ENCODE measurements around the gene BCL7A.

The BCL7A gene

DNA sequence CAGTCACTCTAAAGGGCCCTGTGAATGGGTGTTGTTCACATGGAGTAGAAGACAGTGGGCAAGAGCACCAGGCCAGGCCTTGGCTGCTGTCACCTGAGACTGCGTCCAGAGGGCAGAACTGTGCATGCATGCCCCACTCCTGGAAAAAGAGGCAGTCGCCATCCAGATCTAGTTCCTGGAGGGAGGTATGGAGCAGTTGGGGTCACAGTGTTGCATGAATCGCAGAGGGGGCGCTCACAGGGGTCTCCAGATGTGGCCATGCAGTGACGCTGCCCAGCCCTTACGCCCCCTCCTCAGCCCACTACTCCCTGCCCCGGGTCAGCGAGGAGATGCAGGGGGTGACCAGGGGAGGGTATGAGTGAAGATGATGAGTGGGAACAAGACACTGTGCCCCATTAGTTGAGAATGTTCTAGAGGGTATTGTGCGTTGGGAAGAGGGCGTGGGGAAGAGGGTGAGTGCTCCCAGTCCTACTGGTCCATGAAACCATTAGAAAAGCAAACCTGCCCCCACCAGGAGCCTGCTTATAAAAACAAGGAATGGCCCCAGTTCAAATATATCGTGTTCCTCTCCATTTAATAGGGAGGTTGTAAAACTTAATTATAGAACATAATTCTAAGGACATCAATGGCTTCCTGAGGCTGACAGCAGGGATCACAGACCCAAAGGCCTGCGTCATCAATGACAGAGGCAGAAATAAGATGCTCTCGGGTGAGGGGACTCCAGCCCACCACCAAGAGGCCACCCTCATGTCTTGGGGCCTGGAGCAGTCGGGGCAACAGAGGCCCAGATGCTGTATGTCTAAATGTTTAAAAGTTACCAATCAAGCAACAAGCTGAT, 32.2 kb upstream of the BCL7A start:
- Histone ChIP-seq H3K4me1 (ENCODE audit: insufficient read depth, low read length) (no peaks in the 10 kb centered on the region), H3K4me3 (ENCODE audit: low read length) (no peak overlapping the region), H2AFZ (ENCODE audit: low read depth, low read length) (no peak overlapping the region), H3K36me3 (ENCODE audit: insufficient read depth, low read length) (no peaks in the 10 kb centered on the region), H3K9me3 (ENCODE audit: low read length) (no peaks in the 10 kb centered on the region), H3K27me3 (ENCODE audit: insufficient read depth, low read length) (no peaks in the 10 kb centered on the region)

DNA sequence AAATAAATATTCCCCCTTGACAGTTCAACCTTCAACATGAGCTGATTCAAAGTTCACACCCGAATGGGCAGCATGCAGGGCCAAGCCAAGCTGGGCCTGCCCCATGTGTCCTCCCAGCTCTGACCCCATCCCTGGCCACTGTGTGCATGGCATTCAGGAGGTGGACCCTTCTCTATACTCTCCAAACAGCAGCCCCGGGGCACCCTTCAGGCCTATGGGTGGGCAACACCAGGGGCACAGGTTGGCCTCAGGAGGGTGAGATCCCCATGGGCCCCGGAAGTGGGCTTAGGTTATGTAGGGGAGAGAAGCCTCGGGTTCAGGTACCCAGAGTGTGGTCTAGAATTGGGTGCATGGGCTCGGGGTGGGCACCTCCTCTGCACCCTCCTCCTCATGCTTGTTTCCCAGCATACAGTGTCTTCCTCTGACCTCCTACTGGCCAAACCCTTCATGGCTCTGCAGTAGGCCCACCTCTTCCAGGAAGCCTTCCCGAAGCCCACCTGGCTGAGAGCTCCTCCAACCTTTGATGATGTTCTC, 31.5 kb upstream of the BCL7A start:
- Histone ChIP-seq H3K4me3 (ENCODE audit: low read length) (no peak overlapping the region), H3K27me3 (ENCODE audit: insufficient read depth, low read length) (no peaks in the 10 kb centered on the region), H3K9me3 (ENCODE audit: low read length) (no peaks in the 10 kb centered on the region), H3K4me1 (ENCODE audit: insufficient read depth, low read length) (no peaks in the 10 kb centered on the region), H2AFZ (ENCODE audit: low read depth, low read length) (no peak overlapping the region), H3K36me3 (ENCODE audit: insufficient read depth, low read length) (no peaks in the 10 kb centered on the region)

DNA sequence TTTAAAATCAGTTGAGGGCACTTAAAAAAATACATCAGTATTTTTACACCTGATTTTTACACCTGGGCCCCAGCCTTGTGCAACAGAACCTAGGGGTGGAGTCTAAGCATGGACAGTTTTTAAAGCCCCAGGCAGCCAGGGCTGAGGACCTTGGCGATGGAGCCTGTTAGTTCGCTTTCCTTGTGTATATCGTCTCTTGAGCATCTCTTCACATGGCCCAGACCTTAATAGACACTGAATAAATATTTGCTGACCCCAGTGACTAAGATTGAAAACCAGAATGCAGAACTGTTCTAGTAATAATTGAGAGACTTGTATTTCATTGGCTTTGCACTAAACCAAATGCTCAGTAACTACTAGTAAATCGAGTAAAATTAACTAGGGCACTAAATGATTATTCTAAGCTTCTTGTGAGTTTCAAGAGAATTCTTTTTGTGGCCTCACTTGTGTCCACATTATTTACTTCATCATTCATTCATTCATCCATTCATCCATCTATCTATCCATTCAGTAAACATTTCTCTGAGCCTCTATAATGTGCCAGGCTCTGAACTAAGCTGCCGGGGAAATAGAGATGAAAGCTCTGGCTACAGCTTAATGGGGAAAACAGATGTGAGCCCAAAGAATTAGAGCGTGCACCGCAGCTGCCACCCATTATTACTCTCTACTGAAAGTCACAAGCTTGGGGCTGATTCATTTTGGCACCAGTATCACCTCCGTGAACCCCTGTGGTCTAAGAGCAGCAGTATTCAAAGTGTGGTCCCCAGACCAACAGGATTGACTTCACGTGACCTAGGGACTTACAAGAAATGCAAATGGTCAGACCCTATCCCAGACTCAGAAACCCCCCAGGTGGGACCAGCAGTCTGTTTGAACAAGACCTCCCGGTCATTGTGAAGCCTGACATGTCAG, 30.7 kb upstream of the BCL7A start:
- Histone ChIP-seq H2AFZ (ENCODE audit: low read depth, low read length) (no peak overlapping the region), H3K4me1 (ENCODE audit: insufficient read depth, low read length) (no peaks in the 10 kb centered on the region), H3K27me3 (ENCODE audit: insufficient read depth, low read length) (no peaks in the 10 kb centered on the region), H3K36me3 (ENCODE audit: insufficient read depth, low read length) (no peaks in the 10 kb centered on the region), H3K4me3 (ENCODE audit: low read length) (no peak overlapping the region), H3K9me3 (ENCODE audit: low read length) (no peaks in the 10 kb centered on the region)

DNA sequence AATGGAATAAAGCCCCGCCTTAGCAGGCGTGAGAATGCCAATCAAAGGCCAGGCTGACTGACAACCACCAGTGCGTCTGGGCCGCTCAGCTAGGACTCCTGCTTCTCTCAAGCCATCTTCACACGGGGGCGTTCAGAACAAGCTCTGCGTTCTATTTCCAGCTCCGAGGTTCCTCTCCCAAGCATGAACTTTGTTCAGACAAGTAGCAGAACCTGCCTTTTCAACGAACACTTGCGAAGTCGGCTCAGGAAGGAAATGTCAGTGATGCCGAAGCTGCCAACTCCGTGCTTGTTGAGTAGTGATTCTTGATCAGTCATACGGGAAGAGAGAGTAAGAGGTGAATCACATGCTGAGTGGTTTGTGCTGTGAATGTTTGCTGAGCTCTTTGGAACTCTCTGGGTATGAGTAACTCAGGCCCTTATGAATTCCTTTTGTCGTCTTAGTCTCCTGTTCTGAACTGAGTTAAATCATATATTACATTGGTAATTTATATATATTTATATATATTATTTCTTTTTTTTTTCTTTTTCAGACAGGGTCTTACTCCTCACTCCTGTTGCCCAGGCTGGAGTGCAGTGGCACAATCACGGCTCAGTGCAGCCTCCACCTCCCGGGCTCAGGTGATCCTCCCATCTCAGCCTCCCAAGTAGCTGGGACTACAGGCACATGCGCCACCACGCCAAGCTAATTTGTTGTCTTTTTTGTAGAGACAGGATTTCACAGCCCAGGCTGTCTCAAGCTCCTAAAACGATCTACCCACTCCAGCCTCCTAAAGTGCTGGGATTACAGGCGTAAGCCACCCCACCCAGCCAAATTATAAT, 29.4 kb upstream of the BCL7A start:
- no peak overlapping the region for H3K4me3 ChIP-seq (ENCODE audit: low read length)
- H3K36me3 ChIP-seq (ENCODE audit: insufficient read depth, low read length): no peaks in the 10 kb centered on the region
- H3K9me3 ChIP-seq (ENCODE audit: low read length): no peaks in the 10 kb centered on the region
- H3K27me3 ChIP-seq (ENCODE audit: insufficient read depth, low read length): no peaks in the 10 kb centered on the region
- peaks cover 4% of the 10 kb centered on the region for H3K4me1 ChIP-seq (ENCODE audit: insufficient read depth, low read length)
- no peak overlapping the region for H2AFZ ChIP-seq (ENCODE audit: low read depth, low read length)

DNA sequence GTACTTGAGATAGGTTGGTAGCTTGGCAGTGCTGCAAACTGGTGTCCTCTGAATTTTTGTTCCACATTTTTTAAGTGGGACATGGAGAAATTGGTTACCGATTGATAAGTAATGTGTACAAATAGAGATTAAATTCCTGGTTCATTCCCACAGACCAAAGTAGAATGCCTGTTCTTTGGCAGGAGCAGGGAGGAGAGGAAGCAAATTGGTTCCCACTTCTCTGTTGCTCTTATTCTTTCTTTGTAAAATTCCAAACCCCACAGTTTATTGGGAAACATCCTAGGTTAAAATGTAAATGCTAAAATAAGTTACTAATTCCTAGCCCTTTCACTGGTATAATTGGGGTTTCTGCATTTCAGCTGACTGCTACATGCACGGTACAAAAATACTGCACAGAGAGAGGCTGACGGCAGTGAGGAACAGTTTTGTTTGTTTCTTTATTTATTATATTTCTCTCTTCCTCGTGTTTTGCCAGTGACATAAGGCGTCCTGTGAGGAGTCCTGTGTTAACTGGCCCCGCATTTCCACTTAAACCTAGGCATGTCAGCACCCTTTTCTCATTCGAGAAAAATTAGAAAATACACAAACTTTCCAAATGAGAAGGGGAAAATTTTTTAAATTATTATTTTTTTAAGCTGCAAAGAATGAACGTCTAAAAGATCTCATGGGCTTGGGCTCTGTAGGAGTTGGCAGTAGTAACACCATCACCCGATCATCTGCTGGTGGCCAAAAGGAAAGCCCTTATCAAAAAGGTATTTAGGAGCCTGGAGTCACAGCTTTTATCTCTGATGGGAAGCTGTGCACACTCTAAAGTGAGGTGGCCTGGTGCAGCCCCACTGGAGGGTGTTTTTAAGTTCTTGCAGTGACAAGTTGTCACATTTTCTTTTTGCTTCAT, 25.4 kb upstream of the BCL7A start:
- H3K9me3 ChIP-seq (ENCODE audit: low read length): no peaks in the 10 kb centered on the region
- no peaks in the 10 kb centered on the region for H3K36me3 ChIP-seq (ENCODE audit: insufficient read depth, low read length)
- no peak overlapping the region for H3K4me3 ChIP-seq (ENCODE audit: low read length)
- H2AFZ ChIP-seq (ENCODE audit: low read depth, low read length): no peak overlapping the region
- H3K27me3 ChIP-seq (ENCODE audit: insufficient read depth, low read length): no peaks in the 10 kb centered on the region
- peaks cover 5% of the 10 kb centered on the region for H3K4me1 ChIP-seq (ENCODE audit: insufficient read depth, low read length)

DNA sequence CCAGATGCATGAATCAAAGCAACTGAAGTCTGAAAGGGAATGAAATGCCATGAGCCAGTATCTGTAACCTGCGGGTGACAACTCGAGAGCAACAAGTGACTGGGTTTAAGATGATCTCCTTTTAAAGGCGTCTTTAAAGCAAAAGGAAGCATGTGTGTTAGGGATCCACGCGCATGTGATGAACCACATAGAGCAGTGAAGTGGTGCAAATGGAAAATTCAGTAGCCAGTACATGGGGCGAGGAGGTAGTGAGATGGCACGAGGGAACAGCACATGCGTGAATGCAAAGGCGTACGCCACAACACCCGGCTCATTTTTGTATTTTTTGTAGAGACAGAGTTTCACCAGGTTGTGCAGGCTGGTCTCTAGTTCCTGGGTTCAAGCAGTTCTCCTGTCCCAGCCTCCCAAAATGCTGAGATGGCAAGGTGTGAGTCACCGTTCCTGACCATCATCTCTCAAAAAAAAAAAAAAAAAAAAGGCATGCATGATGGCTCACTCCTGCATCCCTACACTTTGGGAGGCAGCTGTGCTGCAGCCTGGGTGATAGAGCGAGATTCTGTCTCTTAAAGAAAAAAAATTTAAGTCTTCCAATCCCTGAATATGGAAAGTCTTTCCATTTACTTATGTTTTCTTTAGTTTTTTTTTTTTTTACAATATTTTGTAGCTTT, 24.6 kb upstream of the BCL7A start:
- H3K4me3 ChIP-seq (ENCODE audit: low read length): no peak overlapping the region
- no peaks in the 10 kb centered on the region for H3K36me3 ChIP-seq (ENCODE audit: insufficient read depth, low read length)
- H3K27me3 ChIP-seq (ENCODE audit: insufficient read depth, low read length): no peaks in the 10 kb centered on the region

DNA sequence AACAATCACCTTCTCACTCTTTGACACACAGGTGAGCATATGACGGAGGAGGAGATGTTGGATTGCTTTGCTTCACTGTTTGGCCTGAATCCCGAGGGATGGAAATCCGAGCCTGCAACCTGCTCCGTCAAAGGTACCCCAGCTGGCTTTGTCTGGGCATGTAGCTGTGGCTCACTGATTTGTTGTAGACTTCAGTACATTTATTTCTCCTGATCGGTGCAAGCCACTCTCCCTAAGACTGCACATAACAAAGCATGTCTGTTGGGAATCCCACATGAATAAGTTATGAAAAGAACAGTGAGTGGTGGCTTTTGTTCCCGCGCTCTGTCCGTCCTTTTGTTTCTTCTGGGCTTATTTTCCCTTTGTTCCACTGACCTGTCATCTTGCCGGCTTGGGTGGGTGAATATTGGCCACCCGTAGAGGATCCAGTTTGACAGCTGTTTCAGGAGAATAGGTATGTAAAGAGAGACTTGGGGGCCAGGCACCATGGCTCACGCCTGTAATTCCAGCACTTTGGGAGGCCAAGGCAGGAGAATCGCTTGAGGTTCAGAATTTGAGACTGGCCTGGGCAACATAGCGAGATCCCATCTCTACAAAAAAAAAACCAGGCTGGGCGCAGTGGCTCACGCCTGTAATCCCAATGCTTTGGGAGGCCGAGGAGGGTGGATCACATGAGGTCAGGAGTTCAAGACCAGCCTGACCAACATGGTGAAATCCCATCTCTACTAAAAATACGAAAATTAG, 20.0 kb upstream of the BCL7A start:
- no peaks in the 10 kb centered on the region for H3K9me3 ChIP-seq (ENCODE audit: low read length)
- no peak overlapping the region for H2AFZ ChIP-seq (ENCODE audit: low read depth, low read length)
- H3K36me3 ChIP-seq (ENCODE audit: insufficient read depth, low read length): no peaks in the 10 kb centered on the region
- H3K27me3 ChIP-seq (ENCODE audit: insufficient read depth, low read length): no peaks in the 10 kb centered on the region
- H3K4me3 ChIP-seq (ENCODE audit: low read length): no peak overlapping the region
- H3K4me1 ChIP-seq (ENCODE audit: insufficient read depth, low read length): peaks cover 9% of the 10 kb centered on the region

More for the DNA sequence above, 24.6 kb upstream of the BCL7A start:
- peaks cover 10% of the 10 kb centered on the region for H3K4me1 ChIP-seq (ENCODE audit: insufficient read depth, low read length)
- no peak overlapping the region for H2AFZ ChIP-seq (ENCODE audit: low read depth, low read length)
- no peaks in the 10 kb centered on the region for H3K9me3 ChIP-seq (ENCODE audit: low read length)

DNA sequence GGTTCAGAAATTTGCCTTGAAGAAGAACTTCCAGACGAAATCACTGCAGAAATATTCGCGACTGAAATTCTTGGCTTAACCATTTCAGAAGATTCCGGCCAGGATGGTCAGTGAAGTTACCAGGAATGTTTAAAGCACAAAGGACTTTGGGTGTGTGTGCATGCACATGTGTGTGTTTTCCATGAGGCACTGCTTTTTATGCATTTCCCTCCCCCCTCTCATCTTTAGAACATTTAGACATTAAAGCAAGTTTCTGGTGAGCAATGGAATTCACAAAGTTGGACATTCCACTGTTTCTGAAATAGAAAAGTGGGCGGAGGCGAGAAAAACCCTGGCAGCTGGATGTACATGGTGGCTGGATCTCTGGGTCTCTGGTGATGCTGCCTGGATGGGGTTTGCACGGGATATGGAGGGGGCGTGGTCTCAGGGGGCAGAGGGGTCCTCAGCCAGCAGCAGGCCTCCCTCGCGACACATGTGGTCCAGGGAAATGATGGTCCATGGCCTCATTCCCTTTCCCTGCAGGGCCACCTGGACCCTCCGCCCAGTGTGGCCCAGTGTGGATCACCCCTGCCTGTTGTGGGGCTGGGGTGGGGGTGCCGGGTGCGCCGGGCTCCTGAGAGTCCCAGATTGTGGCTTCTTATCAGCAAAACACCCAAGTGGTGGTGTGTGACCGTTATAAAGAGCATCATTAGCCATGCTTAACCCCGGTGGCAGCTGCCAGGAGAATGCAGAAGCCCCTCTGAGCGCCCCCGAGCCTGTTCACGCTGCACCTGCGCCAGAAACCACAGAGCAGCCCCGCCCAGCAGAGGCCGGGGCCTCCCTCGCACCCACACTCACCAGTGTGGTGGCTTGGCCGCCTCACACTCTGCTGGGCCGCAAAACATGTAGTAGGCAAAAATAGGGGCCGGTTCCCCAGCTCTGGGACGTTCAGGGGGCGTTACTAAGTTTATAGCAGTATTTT, 17.8 kb upstream of the BCL7A start:
- no peak overlapping the region for H2AFZ ChIP-seq (ENCODE audit: low read depth, low read length)
- peaks cover 6% of the 10 kb centered on the region for H3K4me1 ChIP-seq (ENCODE audit: insufficient read depth, low read length)
- no peak overlapping the region for H3K4me3 ChIP-seq (ENCODE audit: low read length)
- no peaks in the 10 kb centered on the region for H3K27me3 ChIP-seq (ENCODE audit: insufficient read depth, low read length)
- no peaks in the 10 kb centered on the region for H3K36me3 ChIP-seq (ENCODE audit: insufficient read depth, low read length)
- no peaks in the 10 kb centered on the region for H3K9me3 ChIP-seq (ENCODE audit: low read length)

DNA sequence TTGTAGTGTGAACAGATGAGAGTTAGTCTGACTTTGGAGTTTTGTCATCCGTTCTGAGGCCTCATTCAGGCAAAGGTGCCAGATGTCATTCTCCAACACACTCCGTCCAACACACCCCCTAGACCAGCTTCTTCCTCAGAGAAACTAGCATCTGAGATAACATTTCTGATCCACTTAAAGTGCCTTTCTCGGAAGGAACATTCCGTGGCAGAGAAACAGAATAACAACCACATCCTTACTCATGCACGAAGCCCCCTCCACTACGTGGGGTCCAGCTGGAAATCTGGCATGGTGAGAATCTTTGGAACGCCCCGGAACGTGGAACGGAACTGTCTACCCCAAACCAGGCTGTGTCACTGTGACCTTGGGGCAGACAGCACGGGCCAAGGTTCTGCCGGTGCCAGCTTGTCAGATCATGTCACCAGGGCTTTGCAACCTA, 17.0 kb upstream of the BCL7A start:
- Histone ChIP-seq H3K4me1 (ENCODE audit: insufficient read depth, low read length) (peaks cover 6% of the 10 kb centered on the region), H3K27me3 (ENCODE audit: insufficient read depth, low read length) (no peaks in the 10 kb centered on the region), H3K4me3 (ENCODE audit: low read length) (no peak overlapping the region), H3K36me3 (ENCODE audit: insufficient read depth, low read length) (no peaks in the 10 kb centered on the region), H2AFZ (ENCODE audit: low read depth, low read length) (no peak overlapping the region), H3K9me3 (ENCODE audit: low read length) (no peaks in the 10 kb centered on the region)

DNA sequence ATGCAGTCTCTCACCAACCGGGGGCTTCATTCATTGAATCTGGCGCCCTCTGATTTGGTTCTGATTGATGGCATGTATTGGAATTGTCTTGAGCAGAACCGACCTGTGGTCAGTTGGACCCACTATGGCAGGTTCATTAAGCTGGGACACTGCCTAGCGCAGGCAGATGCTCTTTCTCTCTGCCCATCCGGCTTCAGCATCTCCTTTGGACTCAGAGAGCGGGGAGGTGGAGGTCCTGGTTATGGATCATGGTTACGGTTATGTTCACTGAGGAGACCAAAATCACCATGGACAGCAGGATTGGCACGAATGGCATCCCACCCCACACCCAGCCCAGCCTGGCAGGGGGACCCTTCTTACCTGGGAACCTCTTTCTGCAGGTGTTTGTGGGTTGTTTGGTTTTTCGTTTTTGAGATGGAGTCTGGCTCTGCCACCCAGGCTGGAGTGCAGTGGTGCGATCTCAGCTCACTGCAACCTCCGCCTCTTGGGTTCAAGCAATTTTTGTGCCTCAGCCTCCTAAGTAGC, 16.4 kb upstream of the BCL7A start:
- Histone ChIP-seq H3K9me3 (ENCODE audit: low read length) (no peaks in the 10 kb centered on the region), H2AFZ (ENCODE audit: low read depth, low read length) (no peak overlapping the region), H3K4me1 (ENCODE audit: insufficient read depth, low read length) (peaks cover 6% of the 10 kb centered on the region), H3K27me3 (ENCODE audit: insufficient read depth, low read length) (no peaks in the 10 kb centered on the region), H3K4me3 (ENCODE audit: low read length) (no peak overlapping the region), H3K36me3 (ENCODE audit: insufficient read depth, low read length) (no peaks in the 10 kb centered on the region)

Data from neuron (in vitro differentiated cells).